Putamen (tissue), 1 donor: ENCODE measurements around the gene C1RL.
"Not testable (repeated sequence)": the region's sequence is repeated elsewhere in the genome, so short reads cannot be mapped to it uniquely, and the experiment has no call there.

Experiments used
- DNase-seq: peaks from one replicate; pipeline ENCODE4 v3.0.0-alpha.2; 2016; ENCODE audit warnings: low spot score

Gene C1RL

GRCh38 chr12:7114008-7114407, 5.0 kb upstream of the C1RL start:
- no peak for DNase-seq

GRCh38 chr12:7113389-7113871, 4.4 kb upstream of the C1RL start:
- DNase-seq: no peak

GRCh38 chr12:7112041-7112440, 3.0 kb upstream of the C1RL start:
- DNase-seq: no peak

GRCh38 chr12:7110661-7111060, 1.6 kb upstream of the C1RL start:
- no peak for DNase-seq

GRCh38 chr12:7109572-7109920, 532 bp upstream of the C1RL start:
- DNase-seq: no peak

GRCh38 chr12:7108003-7108795, 815 bp downstream of the C1RL start:
- DNase-seq: no peak

- no peak for DNase-seq
Observed at GRCh38 chr12:7107636-7108002, 1.4 kb downstream of the C1RL start.

- DNase-seq: not testable (repeated sequence)
Observed at GRCh38 chr12:7107181-7107580, 1.8 kb downstream of the C1RL start.

- DNase-seq: no peak
Observed at GRCh38 chr12:7106082-7106481, 2.9 kb downstream of the C1RL start.

- DNase-seq: no peak
Observed at GRCh38 chr12:7103837-7104584, 5.0 kb downstream of the C1RL start.

GRCh38 chr12:7102582-7102981, 6.4 kb downstream of the C1RL start:
- DNase-seq: no peak

- DNase-seq: no peak
Observed at GRCh38 chr12:7101694-7102131, 7.3 kb downstream of the C1RL start.

GRCh38 chr12:7101047-7101693, 7.8 kb downstream of the C1RL start:
- DNase-seq: no peak

- DNase-seq: no peak
Observed at GRCh38 chr12:7100239-7100638, 8.8 kb downstream of the C1RL start.

GRCh38 chr12:7099290-7099996, 9.6 kb downstream of the C1RL start:
- DNase-seq: no peak

- DNase-seq: no peak
Observed at GRCh38 chr12:7096979-7097378, 12.0 kb downstream of the C1RL start.

- no peak for DNase-seq
Observed at GRCh38 chr12:7096006-7096932, 12.7 kb downstream of the C1RL start.

GRCh38 chr12:7093892-7094291, 15.1 kb downstream of the C1RL start:
- no peak for DNase-seq

- DNase-seq: no peak
Observed at GRCh38 chr12:7093486-7093885, 15.5 kb downstream of the C1RL start.

GRCh38 chr12:7092986-7093460, 16.0 kb downstream of the C1RL start:
- no peak for DNase-seq
